ENCODE measurements around the gene GRID1. TPM values are rescaled to one million over a fixed set of nuclear protein-coding genes. Genes with fewer than 3 reads are reported as not detected.

The GRID1 gene
- total RNA-seq, 1 donor from 2014 or later = not detected

GRCh38 chr10:86316990-86317389 is 49.6 kb downstream of the GRID1 start:
- no peaks in the 10 kb centered on the region for H3K4me1 Mint-ChIP-seq
- H3K9me3 Mint-ChIP-seq = no peaks in the 10 kb centered on the region
- H3K27ac Mint-ChIP-seq = no peak overlapping the region
- DNase-seq (no peak), ATAC-seq (ENCODE audit: low read depth) (no peak)
- intact Hi-C loops (cut with micrococcal nuclease) = no loop called here
- ChIA-PET CTCF (no interaction called here), POLR2A (no interaction called here)
- H3K27me3 Mint-ChIP-seq = peaks cover 29% of the 10 kb centered on the region
- no peak overlapping the region for H3K4me3 Mint-ChIP-seq
- no peak for TF ChIP-seq CTCF (IDR thresholded peaks at IDR 0.05)
- H3K36me3 Mint-ChIP-seq (ENCODE audit: low read depth) = no peaks in the 10 kb centered on the region

- Mint-ChIP-seq H3K4me3 (no peak overlapping the region), H3K4me1 (no peaks in the 10 kb centered on the region), H3K27me3 (peaks cover 24% of the 10 kb centered on the region), H3K27ac (no peak overlapping the region), H3K9me3 (no peaks in the 10 kb centered on the region), H3K36me3 (ENCODE audit: low read depth) (no peaks in the 10 kb centered on the region)
- intact Hi-C loops (cut with micrococcal nuclease) = no loop called here
- CTCF ChIA-PET = no interaction called here
- no peak for TF ChIP-seq CTCF (IDR thresholded peaks at IDR 0.05)
- POLR2A ChIA-PET = no interaction called here
- DNase-seq (no peak), ATAC-seq (ENCODE audit: low read depth) (no peak)
These were observed 50.2 kb downstream of the GRID1 start for GRCh38 chr10:86316274-86316835.

- POLR2A ChIA-PET = no interaction called here
These were observed 51.0 kb downstream of the GRID1 start for GRCh38 chr10:86315549-86315942.

GRCh38 chr10:86314616-86315548 is 51.7 kb downstream of the GRID1 start:
- no peak overlapping the region for H3K27ac Mint-ChIP-seq
- peaks cover 18% of the 10 kb centered on the region for H3K27me3 Mint-ChIP-seq
- intact Hi-C loops (cut with micrococcal nuclease) = no loop called here
- no peak overlapping the region for H3K4me3 Mint-ChIP-seq
- ChIA-PET POLR2A (no interaction called here), CTCF (no interaction called here)
- no peaks in the 10 kb centered on the region for H3K36me3 Mint-ChIP-seq (ENCODE audit: low read depth)
- no peaks in the 10 kb centered on the region for H3K4me1 Mint-ChIP-seq
- ATAC-seq (ENCODE audit: low read depth) = no peak
- no peak for TF ChIP-seq CTCF (IDR thresholded peaks at IDR 0.05)
- DNase-seq = no peak
- H3K9me3 Mint-ChIP-seq = no peaks in the 10 kb centered on the region

More at GRCh38 chr10:86315549-86315942, 51.0 kb downstream of the GRID1 start:
- CTCF ChIA-PET = no interaction called here
- no peak for DNase-seq
- Mint-ChIP-seq H3K4me1 (no peaks in the 10 kb centered on the region), H3K9me3 (no peaks in the 10 kb centered on the region), H3K27me3 (peaks cover 21% of the 10 kb centered on the region), H3K36me3 (ENCODE audit: low read depth) (no peaks in the 10 kb centered on the region), H3K4me3 (no peak overlapping the region), H3K27ac (no peak overlapping the region)
- TF ChIP-seq CTCF (IDR thresholded peaks at IDR 0.05) = no peak
- ATAC-seq (ENCODE audit: low read depth) = no peak
- intact Hi-C loops (cut with micrococcal nuclease) = no loop called here

GRCh38 chr10:86313621-86314041 is 53.0 kb downstream of the GRID1 start:
- ATAC-seq (ENCODE audit: low read depth) (no peak), DNase-seq (no peak)
- ChIA-PET CTCF (no interaction called here), POLR2A (no interaction called here)
- Mint-ChIP-seq H3K27ac (no peak overlapping the region), H3K27me3 (peaks cover 10% of the 10 kb centered on the region), H3K9me3 (no peaks in the 10 kb centered on the region), H3K4me3 (no peak overlapping the region), H3K36me3 (ENCODE audit: low read depth) (no peaks in the 10 kb centered on the region), H3K4me1 (no peaks in the 10 kb centered on the region)
- intact Hi-C loops (cut with micrococcal nuclease) = no loop called here
- TF ChIP-seq CTCF (IDR thresholded peaks at IDR 0.05) = no peak

Measured in activated B cell treated with CpG ODN at 0.5 μM for 24 hours (primary cell).